SH-SY5Y (cell line): ENCODE measurements around the gene KBTBD13.

Experiments
- GATA2 ChIP-seq: IDR thresholded peaks from 2 replicates; pipeline ENCODE4 v1.6.1; 2011; ENCODE audit warnings: mild to moderate bottlenecking, low read depth, low read length
- GATA3 ChIP-seq: IDR thresholded peaks from 2 replicates; pipeline ENCODE4 v1.6.1; 2011; ENCODE audit warnings: low read depth, mild to moderate bottlenecking, low read length, moderate library complexity

- TF ChIP-seq GATA2 (no peak), GATA3 (no peak)
Observed at GRCh38 chr15:65076486-65077290, at the start of gene KBTBD13.
